Large intestine (tissue), 3 donors: ENCODE results near the gene RAX2. TPM values are rescaled to one million over a fixed set of nuclear protein-coding genes. Genes with fewer than 3 reads are reported as not detected.

ENCODE experiments used
- DNase-seq, 2 donors: peaks; one replicate each; pipeline versions ENCODE4 v3.0.0 to v3.0.0-alpha.2; 2013
- H3K27ac ChIP-seq: one replicate; pipeline ENCODE4 v1.5.1; 2013; ENCODE audit warnings: low read length
- H3K27me3 ChIP-seq: 2 replicates; pipeline ENCODE4 v1.6.1; 2013; ENCODE audit warnings: low read length; ENCODE audit not compliant: control insufficient read depth, insufficient read depth
- H3K36me3 ChIP-seq: 2 replicates; pipeline ENCODE4 v1.6.1; 2013; ENCODE audit warnings: low read length; ENCODE audit not compliant: control insufficient read depth, insufficient read depth
- H3K4me1 ChIP-seq: one replicate; pipeline ENCODE4 v1.6.1; 2013; ENCODE audit warnings: low read length; ENCODE audit not compliant: control insufficient read depth, insufficient read depth
- H3K4me3 ChIP-seq: one replicate; pipeline ENCODE4 v1.5.1; 2013; ENCODE audit warnings: low read length
- H3K9me3 ChIP-seq: one replicate; pipeline ENCODE4 v1.6.1; 2013; ENCODE audit warnings: mild to moderate bottlenecking, low read depth, low read length, moderate library complexity; ENCODE audit not compliant: control insufficient read depth
- WGBS: methylation state at CpG from one replicate; pipeline ENCODE4 v1.1.5; 2013; ENCODE audit warnings: low lambda C conversion rate; ENCODE audit not compliant: insufficient coverage; 5-methylcytosine and 5-hydroxymethylcytosine counted together
- polyA plus RNA-seq: library from polyadenylated mRNA; unstranded; fragments of 120-200 nt; gene quantifications from one replicate; pipeline ENCODE4 v1.2.1, GENCODE V29; 2013

Gene RAX2
- polyA plus RNA-seq, 1 donor: 0.01 TPM

- DNase-seq: no peak
- Histone ChIP-seq H3K27me3 (peaks cover 33% of the 10 kb centered on the region), H3K27ac (no peak overlapping the region)
Observed at GRCh38 chr19:3785451-3785937, 13.5 kb upstream of the RAX2 start.

DNA sequence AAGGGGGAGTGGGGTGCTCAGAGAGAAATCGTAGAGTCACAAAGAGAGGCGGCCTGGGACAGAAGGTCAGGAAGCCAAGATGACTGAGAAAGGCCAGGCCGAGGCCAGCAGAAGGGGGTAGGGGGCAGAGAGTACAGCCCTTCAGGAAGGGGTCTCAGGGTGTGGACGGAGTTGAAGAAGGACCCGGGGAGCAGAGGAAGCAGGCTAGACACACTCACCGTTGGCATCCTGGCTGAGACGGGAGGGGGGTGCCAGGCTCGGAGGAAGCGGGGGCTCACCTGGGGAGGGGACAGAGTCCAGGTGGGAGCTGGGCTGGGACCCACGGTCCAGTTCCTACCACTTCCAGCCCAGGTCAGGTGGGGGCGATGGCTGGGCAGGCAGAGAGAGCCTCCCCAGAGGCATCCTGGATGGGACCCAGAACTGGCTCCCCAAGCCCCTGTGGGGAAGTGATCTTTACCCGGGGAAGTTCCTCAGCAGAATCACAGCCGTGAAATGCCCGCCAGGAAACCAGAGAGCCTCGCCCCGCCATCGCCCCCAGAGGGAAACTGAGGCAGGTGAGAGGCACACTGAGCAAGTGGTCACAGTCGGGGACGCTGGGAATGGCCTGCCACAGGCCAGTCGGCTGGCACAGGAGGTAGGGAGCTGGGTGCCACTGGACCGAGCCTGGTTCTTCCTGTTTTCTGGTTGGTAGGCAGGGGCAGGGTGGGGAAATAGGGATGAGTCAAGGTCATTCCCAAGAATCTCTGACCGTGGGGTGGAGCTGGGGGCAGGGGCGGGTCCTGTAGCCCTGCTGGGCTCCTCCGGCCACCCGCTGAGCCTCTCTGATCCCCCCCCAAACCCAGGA, 12.8 kb upstream of the RAX2 start:
- no CpG with 5 or more reads among the region's 25 CpGs for WGBS
- Histone ChIP-seq H3K4me3 (no peak overlapping the region), H3K36me3 (no peaks in the 10 kb centered on the region), H3K9me3 (peaks cover 22% of the 10 kb centered on the region), H3K4me1 (no peaks in the 10 kb centered on the region), H3K27me3 (peaks cover 28% of the 10 kb centered on the region), H3K27ac (no peak overlapping the region)
- no peak for DNase-seq

More at GRCh38 chr19:3785451-3785937, 13.5 kb upstream of the RAX2 start:
- Histone ChIP-seq H3K36me3 (no peaks in the 10 kb centered on the region), H3K9me3 (peaks cover 22% of the 10 kb centered on the region), H3K4me1 (no peaks in the 10 kb centered on the region), H3K4me3 (no peak overlapping the region)
- no CpG with 5 or more reads among the region's 47 CpGs for WGBS

GRCh38 chr19:3783660-3784584, 11.9 kb upstream of the RAX2 start:
- no peaks in the 10 kb centered on the region for H3K36me3 ChIP-seq
- 83% methylated on average over 5 of the region's 49 CpGs for WGBS
- H3K4me3 ChIP-seq: no peak overlapping the region
- no peak overlapping the region for H3K27ac ChIP-seq
- H3K27me3 ChIP-seq: peaks cover 28% of the 10 kb centered on the region
- H3K9me3 ChIP-seq: peaks cover 26% of the 10 kb centered on the region
- H3K4me1 ChIP-seq: no peaks in the 10 kb centered on the region
- DNase-seq: no peak

DNA sequence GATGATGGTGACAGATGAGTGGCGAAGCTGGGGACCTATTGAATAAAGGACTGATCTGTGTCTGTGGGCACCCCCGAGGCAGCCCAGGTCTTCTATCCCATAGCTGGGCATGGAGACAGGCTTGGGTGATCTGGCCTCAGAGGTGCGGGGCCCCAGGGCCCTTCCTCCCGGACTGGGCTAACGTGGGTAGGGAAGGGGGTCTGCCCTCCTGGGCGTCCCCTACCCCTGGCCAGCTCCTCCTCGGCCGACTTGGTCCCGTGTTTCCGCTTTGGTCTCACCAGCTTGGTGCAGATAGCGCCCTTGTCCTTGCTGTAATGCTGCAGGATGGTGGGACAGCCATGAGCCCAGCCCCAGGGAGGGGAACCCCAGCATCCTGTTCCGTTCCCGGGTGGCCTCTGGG, 10.9 kb upstream of the RAX2 start:
- H3K27ac ChIP-seq: no peak overlapping the region
- H3K36me3 ChIP-seq: no peaks in the 10 kb centered on the region
- peaks cover 29% of the 10 kb centered on the region for H3K9me3 ChIP-seq
- no peak overlapping the region for H3K4me3 ChIP-seq
- no CpG with 5 or more reads among the region's 13 CpGs for WGBS
- H3K27me3 ChIP-seq: peaks cover 28% of the 10 kb centered on the region
- H3K4me1 ChIP-seq: no peaks in the 10 kb centered on the region
- no peak for DNase-seq

GRCh38 chr19:3782330-3782729, 10.3 kb upstream of the RAX2 start:
- Histone ChIP-seq H3K27ac (no peak overlapping the region), H3K4me3 (no peak overlapping the region), H3K4me1 (no peaks in the 10 kb centered on the region), H3K9me3 (peaks cover 30% of the 10 kb centered on the region), H3K36me3 (no peaks in the 10 kb centered on the region), H3K27me3 (peaks cover 28% of the 10 kb centered on the region)
- DNase-seq: no peak
- 100% methylated on average over 1 of the region's 1 CpG for WGBS

DNA sequence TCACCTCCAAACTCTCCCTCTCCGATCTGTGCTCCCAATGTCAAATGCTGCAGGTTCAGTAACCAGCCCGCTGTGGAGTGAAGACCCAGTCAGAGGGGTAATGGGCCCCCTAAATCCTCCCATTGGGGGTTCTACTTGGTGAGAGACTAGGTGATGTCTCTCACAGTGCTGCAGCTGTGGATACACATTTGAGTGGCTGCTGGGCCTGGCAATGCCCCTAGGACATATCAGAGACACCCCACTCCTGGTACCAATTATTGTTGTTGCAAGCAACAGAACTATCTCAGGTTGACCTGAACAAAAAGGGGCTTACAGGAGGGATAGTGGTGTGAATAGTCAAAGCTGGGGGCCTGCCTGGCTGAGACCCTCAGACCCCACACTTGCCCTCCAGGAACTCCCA, 9.6 kb upstream of the RAX2 start:
- Histone ChIP-seq H3K4me1 (no peaks in the 10 kb centered on the region), H3K36me3 (no peaks in the 10 kb centered on the region), H3K9me3 (peaks cover 30% of the 10 kb centered on the region), H3K4me3 (no peak overlapping the region), H3K27me3 (peaks cover 23% of the 10 kb centered on the region), H3K27ac (no peak overlapping the region)
- DNase-seq: no peak
- WGBS: no CpG with 5 or more reads among the region's 2 CpGs

GRCh38 chr19:3780786-3781304, 8.8 kb upstream of the RAX2 start:
- 100% methylated on average over 1 of the region's 9 CpGs for WGBS
- no peak overlapping the region for H3K27ac ChIP-seq
- H3K27me3 ChIP-seq: peaks cover 21% of the 10 kb centered on the region
- H3K9me3 ChIP-seq: peaks cover 30% of the 10 kb centered on the region
- H3K36me3 ChIP-seq: no peaks in the 10 kb centered on the region
- H3K4me1 ChIP-seq: no peaks in the 10 kb centered on the region
- H3K4me3 ChIP-seq: no peak overlapping the region
- no peak for DNase-seq

GRCh38 chr19:3778899-3779723, 7.1 kb upstream of the RAX2 start:
- no peaks in the 10 kb centered on the region for H3K4me1 ChIP-seq
- H3K27ac ChIP-seq: no peak overlapping the region
- H3K4me3 ChIP-seq: no peak overlapping the region
- H3K9me3 ChIP-seq: peaks cover 30% of the 10 kb centered on the region
- H3K36me3 ChIP-seq: no peaks in the 10 kb centered on the region
- peaks cover 5% of the 10 kb centered on the region for H3K27me3 ChIP-seq
- DNase-seq: no peak
- no CpG with 5 or more reads among the region's 44 CpGs for WGBS

GRCh38 chr19:3778104-3778867, 6.3 kb upstream of the RAX2 start:
- no peaks in the 10 kb centered on the region for H3K27me3 ChIP-seq
- no peak overlapping the region for H3K27ac ChIP-seq
- H3K9me3 ChIP-seq: peaks cover 28% of the 10 kb centered on the region
- DNase-seq: no peak
- H3K4me3 ChIP-seq: no peak overlapping the region
- WGBS: no CpG with 5 or more reads among the region's 37 CpGs
- H3K4me1 ChIP-seq: no peaks in the 10 kb centered on the region
- no peaks in the 10 kb centered on the region for H3K36me3 ChIP-seq
